ENCODE results near the gene LRRC37A.
A peak's percentile ranks its signal among the peaks of the same experiment; 100 is the strongest.
"Not testable (repeated sequence)": the region's sequence is repeated elsewhere in the genome, so short reads cannot be mapped to it uniquely, and the experiment has no call there.

LRRC37A gene

GRCh38 chr17:46294831-46295230 lies at the start of gene LRRC37A:
Gene LRRC37A (plus strand): TSS chr17:46295131. CDS start chr17:46295134, 3 bp downstream.
- not testable (repeated sequence) for DNase-seq (ENCODE audit: low read depth); H3K4me3 ChIP-seq (replicated peaks; ENCODE audit: low read depth, low read length)

- not testable (repeated sequence) for DNase-seq (ENCODE audit: low read depth); H3K4me3 ChIP-seq (replicated peaks; ENCODE audit: low read depth, low read length)
These were observed 45.8 kb upstream of the LRRC37A start for GRCh38 chr17:46249153-46249552.

- not testable (repeated sequence) for H3K4me3 ChIP-seq (replicated peaks; ENCODE audit: low read depth, low read length); DNase-seq (ENCODE audit: low read depth)
These were observed 42.1 kb upstream of the LRRC37A start for GRCh38 chr17:46252804-46253203.

GRCh38 chr17:46253722-46254121 lies 41.2 kb upstream of the LRRC37A start:
- peak; percentile 49 for TF ChIP-seq CTCF (IDR thresholded peaks at IDR 0.05; ENCODE audit: low read length, missing control alignments)
- DNase-seq (ENCODE audit: low read depth) = peak; percentile 38
- not testable (repeated sequence) for H3K4me3 ChIP-seq (replicated peaks; ENCODE audit: low read depth, low read length)

GRCh38 chr17:46254215-46254614 lies 40.7 kb upstream of the LRRC37A start:
- DNase-seq (ENCODE audit: low read depth); H3K4me3 ChIP-seq (replicated peaks; ENCODE audit: low read depth, low read length): not testable (repeated sequence)

- DNase-seq (ENCODE audit: low read depth); H3K4me3 ChIP-seq (replicated peaks; ENCODE audit: low read depth, low read length): not testable (repeated sequence)
These were observed 38.6 kb upstream of the LRRC37A start for GRCh38 chr17:46256369-46256768.

- peak overlapping the region; percentile 29 for H3K4me3 ChIP-seq (replicated peaks; ENCODE audit: low read depth, low read length)
- DNase-seq (ENCODE audit: low read depth) = peak; percentile 3
These were observed 34.9 kb upstream of the LRRC37A start for GRCh38 chr17:46259845-46260661.

GRCh38 chr17:46262271-46262670 lies 32.7 kb upstream of the LRRC37A start:
- H3K4me3 ChIP-seq (replicated peaks; ENCODE audit: low read depth, low read length) = no peak overlapping the region
- TF ChIP-seq CTCF (IDR thresholded peaks at IDR 0.05; ENCODE audit: low read length, missing control alignments) = no peak
- no peak for DNase-seq (ENCODE audit: low read depth)

GRCh38 chr17:46264456-46265198 lies 30.3 kb upstream of the LRRC37A start:
- DNase-seq (ENCODE audit: low read depth) = peak; percentile 78
- H3K4me3 ChIP-seq (replicated peaks; ENCODE audit: low read depth, low read length) = no peak overlapping the region
- no peak for TF ChIP-seq CTCF (IDR thresholded peaks at IDR 0.05; ENCODE audit: low read length, missing control alignments)

- H3K4me3 ChIP-seq (replicated peaks; ENCODE audit: low read depth, low read length) = peak overlapping the region; percentile 38
- peak; percentile 66 for DNase-seq (ENCODE audit: low read depth)
These were observed 28.8 kb upstream of the LRRC37A start for GRCh38 chr17:46266063-46266655.
